Stimulated activated CD4-positive, alpha-beta T cell treated with anti-CD3 and anti-CD28 coated beads, Interleukin-15, amount 100 ng/mL, for 48 hours (primary cell): Measurements from ENCODE around the gene FGR.

Experiments used
- DNase-seq, 2 donors: peaks; one replicate each; pipeline ENCODE4 v3.0.0-alpha.2; 2020; ENCODE audit warnings: low read depth in 2 of 2

The FGR gene

DNA sequence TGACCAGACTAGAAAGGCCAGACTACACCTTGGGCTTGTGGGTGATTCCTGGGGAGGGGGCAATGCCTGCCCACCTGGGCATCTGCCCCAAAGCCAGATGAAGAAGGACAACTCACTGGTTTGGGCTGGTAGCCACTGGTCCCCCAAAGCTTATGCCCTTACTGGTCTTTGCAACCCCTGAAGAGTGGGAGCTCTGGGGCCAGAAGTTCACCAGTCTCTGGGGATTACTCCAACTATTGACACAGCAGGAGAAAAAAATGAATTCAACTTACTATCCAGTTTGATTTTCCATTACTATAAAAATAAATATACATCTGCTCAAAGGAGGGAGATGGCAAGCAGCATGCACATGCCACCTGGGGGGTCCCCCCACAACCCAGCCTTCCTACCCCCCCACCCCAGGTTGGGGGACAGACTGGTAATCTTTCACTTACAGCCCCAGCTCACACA is 33.6 kb downstream of the FGR start:
- no peak for DNase-seq

- no peak for DNase-seq
These were observed 34.3 kb downstream of the FGR start for GRCh38 chr1:27600498-27601175.

DNA sequence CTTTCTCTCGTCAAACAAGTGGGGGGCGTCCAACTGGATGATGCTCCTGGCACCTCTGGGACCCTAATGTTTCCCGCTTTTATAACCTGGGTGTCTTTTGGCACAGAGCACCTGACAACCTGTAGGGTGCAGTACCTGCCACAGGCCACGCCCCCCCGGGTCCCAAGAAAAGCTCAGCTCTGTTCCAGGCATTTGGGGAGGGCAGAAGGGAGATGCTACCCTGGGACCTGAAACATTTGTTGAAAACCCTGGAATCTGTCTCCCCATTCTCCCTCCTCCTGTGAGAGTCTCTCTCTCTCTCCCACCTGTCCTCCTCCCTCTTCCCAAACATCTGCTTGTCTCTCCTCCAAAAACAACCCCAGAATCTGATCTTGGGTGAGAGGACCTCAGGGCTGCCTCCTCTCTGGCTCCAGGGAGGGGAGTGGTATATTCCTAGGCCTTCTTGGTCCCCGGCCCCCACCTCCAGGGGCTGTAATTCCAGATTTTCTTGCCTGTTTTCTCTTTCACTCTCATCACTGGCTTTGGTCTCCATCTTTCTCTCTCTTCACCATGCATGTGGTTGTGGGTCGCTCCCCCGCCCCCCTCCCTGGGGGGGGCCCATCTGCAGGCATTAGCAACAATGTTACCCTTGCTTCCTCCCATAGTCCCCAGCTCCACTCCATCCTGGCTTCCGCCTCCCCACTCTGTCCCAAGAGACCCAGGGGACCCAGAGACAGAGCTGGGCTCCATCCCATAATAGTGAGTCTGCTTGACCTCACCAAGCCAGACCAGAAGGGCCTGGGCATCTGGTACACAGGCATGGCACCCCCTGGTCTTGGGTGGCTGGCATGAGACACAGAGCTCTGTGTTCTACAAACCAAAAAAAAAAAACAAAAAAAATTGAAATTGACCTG is 35.1 kb downstream of the FGR start:
- no peak for DNase-seq

DNA sequence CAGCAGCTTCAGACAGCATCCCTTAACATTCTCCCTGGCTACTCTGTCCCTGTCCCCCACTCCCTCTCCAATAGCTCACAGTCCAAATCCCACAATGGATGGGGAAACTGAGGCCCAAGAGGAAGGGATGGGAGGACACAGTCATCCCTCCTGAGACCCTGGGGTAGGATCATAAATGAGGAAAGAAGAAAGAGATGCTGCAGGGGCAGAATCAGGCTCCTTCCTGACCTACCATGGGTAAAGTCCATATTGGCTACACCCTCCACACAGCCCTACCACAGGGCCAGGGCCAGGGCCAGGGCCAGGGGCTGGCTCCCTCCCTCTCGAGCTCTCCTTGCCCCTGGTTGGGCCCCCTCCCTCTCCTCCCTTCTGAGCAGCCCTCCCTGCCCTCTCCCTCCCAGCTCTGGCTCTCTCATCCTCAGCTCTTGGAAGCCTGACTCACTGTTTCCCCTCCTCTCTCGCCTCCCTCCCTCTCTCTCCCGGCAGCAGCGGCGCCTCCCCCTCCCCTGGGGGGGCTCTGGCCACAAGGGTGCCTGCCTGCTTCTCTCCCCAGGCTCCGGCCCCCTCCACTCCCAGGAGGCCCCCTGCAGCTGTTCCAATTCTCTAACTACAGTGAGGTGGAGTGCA is 36.0 kb downstream of the FGR start:
- no peak for DNase-seq

DNA sequence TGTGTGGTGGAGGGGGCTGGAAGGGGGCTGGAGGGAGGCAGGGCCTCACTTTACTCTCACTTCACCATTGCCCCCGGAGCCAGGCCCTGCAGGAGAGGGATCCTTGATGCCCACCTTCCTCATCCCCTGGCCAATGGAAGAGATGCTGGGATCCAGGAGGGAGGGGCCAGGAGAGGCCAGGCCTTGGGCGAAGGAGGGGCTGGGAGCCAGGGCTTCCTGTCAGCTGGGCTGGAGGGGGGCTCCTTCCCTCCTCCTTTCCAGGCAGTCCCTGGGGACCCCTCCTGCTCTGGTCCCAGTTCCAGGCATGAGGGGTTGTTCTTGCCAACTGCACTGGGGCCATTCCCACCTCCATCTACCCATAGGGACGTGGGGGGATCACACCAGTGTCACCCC is 36.7 kb downstream of the FGR start:
- no peak for DNase-seq

DNA sequence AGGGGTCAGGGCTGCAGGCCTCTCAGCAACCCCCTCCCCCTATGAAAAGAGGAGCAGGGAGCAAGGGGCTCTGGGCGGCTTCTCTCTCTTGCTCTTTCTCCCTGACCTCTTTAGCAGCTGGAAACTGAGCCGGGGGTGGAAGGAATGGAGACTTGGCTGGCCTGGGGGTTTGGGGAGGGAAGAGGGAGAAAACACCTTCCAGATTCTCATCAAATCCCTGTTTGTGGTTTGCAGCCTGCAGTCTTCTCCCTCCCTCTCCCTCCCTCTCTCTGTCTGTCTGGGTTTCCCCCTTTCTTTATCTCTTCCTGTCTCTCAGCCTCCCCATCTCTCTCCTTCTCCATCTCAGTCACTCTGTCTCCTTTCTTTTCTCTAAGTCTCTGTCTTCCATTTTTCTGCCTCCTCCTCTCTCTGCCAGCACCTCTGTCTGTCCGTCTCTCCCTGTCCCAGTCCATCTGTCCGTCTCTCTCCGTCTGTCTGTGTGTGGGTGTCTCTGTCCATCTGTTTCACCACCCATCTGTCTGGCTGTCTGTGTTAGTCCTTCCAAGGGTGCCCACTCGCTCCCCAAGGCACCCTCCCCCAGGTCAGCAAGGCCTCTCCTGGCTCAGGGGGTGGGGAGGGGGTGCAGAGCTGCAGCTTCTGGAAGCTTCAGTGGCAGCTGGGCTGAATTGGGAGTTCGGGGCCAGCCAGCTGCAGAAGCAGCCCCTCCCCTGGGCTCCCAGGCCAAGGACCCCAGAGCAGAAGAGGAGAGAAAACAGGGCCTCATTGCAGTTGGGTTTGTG is 37.3 kb downstream of the FGR start:
- DNase-seq, result no peak

DNA sequence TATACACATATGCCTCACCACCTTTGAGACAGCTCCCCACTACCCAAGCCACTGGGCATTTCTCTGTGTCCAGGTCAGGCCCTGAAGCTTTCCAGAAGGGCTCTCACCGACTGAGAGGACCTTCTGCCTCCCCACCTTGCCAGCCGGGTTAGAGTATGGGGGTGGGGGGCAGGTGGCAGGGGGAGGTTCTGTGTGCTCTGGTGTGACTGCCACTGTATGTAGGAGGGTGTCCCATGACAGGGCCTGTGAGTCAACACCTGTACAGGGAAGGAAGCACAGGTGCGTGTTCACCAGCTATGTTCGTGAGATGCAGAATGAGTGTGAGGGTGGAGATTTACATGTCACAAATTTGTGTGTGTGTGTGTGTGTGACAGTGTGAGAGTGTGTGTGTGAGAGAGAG is 38.0 kb downstream of the FGR start:
- no peak for DNase-seq

GRCh38 chr1:27596261-27596660 is 38.7 kb downstream of the FGR start:
- DNase-seq, result no peak

DNA sequence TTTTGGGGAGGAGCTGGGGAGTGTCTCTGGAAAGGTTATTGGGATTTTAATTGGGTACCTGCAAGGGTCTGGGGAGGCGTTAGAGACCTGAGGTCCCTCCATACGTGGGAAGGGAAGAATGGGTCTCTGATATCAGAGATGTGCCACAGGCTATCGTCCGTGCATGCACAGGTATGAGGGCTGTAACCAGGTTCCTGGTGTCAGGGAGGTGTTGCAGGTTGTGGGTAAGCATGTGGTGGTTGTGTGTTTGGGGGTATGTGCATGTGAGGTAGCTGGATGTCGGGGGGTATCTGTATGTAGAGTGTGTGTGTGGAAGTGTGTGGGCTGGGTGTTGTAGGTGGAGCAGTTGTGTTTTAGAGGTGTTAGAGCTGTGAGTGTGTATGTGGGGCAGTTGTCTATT is 39.4 kb downstream of the FGR start:
- DNase-seq, result no peak

GRCh38 chr1:27594564-27595510 is 40.1 kb downstream of the FGR start:
- no peak for DNase-seq

- DNase-seq, result no peak
These were observed 41.1 kb downstream of the FGR start for GRCh38 chr1:27593678-27594563.

DNA sequence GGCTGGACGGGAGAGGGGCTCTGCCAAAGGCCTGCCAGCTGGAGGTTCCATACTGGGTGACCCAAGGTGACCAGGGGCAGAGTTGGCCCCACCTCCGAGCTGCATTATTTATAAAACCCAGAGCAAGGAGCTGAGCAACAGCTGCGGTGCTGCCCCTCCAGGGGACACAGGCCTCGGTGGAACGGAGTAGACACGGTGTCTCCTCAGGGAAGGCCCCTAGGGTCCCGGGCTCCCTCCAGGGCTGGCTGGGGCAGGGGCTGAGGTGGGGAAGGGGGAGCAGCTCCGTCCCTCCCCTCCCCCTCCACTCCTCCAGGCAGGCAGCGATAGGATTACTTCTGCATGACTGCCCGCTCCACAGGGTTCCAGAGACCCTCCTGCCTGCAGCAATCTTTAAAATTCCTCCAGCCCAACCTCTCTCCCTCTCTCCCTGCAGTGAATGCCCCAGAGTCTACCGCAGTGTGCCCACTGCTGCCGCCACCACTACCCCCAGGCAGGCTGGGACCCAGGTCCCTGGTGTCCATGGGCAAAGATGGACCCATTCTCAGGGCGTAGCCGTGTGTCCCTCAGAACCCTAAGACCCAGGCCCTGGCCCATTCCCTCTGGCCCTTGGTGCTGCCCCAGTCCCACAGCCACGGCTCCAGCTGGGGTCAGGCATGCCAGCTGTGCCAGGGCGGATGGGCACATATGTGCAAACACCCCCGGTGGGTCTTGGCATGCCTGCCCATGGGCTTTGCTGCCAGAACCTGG is 41.9 kb downstream of the FGR start:
- DNase-seq, result no peak

DNA sequence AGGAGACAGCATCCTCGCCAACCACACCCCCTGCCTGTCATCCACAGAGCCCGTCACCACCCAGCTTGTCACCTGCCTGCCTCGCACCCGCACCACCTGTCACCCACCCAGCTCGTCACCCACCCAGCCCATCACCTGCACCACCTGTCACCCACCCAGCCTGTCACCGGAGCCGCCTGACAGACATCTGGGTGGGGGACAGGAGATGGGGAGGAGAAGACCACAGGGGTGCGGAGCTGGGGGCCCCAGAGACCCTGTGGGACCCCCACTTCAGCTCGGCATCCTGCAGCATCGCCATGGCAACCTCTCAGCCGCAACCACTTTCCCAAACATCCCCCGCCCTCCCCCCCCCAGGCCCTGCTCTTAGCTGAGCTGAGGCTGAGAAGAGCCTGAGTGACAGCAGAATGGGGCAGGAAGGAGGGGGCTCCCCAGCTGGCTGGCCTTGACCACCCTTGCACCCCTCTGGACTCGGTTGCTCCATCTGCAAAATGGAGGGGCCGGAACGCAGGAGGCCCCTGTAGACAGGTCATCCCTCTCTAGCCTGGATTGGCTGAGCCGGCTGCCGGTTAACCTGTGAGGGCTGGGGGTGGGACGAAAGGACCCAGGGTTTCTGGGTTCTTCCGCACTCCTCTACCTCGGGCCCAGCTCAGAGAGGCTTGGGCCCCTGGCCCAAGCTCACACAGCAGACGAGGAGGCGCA is 42.6 kb downstream of the FGR start:
- DNase-seq, result no peak

DNA sequence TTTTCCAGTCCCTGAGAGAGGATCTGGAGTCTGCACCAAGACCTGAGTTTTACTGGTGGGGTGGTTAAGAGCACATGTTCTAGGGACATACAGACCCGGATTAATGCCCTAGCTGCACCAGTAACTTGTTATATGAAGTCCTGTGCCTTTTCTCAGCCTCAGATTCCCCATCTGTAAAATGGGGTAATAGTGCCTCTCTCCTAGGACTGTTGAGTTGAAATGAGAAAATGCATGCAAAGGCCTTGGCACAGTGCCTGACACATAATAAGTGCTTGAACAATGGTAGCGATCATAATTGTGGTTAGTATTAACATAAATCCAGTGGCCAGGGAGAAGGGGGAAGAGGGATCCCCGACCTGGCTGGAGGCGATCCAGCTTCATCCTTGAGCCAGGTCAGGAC is 43.4 kb downstream of the FGR start:
- DNase-seq, result no peak

DNA sequence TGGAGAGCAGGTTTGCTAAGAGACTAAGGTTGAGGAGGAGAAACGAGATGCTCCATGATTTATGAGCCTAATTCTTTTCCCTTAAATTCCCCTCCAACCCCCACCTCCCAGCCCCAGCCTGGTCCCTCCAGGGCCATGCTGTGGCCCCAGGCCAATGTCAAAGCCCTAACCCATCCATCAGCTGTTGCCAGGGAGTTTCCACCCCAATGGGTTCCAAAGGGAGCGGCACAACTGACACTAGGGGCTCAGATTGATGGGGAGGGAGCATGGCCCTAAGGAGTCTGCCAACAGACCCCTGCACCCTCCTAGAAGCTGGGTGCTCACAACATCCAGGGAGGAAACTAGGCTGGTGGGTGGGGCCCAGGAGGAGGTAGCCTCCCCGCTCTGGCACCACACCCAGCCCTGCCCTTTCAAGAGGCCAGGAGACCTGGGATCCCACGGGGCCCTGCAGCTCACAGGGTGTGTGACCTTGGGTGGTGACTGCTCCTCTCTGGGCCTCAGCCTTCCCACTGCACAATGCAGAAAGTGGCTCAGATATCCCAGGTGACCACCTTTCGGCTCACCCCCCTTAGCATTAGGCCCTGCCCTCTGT is 44.0 kb downstream of the FGR start:
- DNase-seq, result no peak

GRCh38 chr1:27589841-27590426 is 45.1 kb downstream of the FGR start:
- no peak for DNase-seq

GRCh38 chr1:27589441-27589840 is 45.5 kb downstream of the FGR start:
- DNase-seq, result no peak
